ENCODE measurements around the gene RANBP17.
"Not testable (repeated sequence)": the region's sequence is repeated elsewhere in the genome, so short reads cannot be mapped to it uniquely, and the experiment has no call there.

RANBP17 gene

DNA sequence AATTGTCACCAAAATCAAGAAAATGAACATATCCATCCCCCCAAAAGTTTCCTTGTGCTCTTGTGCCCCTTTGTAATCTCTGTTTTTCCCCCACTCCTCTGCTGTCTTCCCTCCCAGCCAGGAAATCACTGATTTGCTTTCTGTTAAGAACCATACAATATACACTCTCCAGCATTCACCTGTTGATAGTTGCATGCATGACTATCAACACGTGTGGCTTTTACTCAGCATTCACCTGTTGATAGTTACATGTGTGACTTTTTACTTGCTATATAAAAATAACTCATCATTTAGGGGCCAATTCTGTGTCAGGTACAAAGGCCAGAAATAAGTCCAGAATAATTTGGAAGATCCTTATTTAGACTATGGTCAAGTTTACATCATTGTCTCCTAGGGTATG is 6.0 kb downstream of the RANBP17 start:
- no peak for DNase-seq (ENCODE audit: low read depth)

DNA sequence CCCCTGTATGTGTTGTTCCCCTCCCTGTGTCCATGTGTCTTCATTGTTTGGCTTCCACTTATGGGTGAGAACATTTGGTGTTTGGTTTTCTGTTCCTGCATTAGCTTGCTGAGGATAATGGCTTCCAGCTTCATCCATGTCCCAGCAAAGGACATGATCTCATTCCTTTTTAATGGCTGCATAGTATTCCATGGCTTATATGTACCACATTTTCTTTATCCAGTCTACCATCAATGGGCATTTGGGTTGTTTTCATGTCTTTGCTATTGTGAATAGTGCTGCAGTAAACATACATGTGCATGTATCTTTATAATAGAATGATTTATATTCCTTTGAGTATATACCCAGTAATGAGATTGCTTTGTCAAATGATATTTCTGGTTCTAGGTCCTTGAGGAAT is 8.6 kb downstream of the RANBP17 start:
- not testable (repeated sequence) for DNase-seq (ENCODE audit: low read depth)

DNA sequence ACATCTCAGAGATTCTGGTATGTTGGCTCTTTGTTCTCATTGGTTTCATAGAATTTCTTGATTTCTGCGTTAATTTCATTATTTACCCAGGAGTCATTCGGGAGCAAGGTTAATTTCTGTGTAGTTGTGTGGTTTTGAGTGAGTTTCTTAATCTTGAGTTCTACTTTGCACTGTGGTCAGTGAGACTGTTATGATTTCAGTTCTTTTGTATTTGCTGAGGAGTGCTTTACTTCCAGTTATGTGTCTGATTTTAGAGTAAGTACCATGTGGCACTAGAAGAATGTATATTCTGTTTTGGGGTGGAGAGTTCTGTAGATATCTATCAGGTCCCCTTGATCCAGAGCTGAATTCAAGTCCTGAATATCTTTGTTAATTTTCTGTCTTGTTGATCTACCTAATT is 12.2 kb downstream of the RANBP17 start:
- DNase-seq (ENCODE audit: low read depth): no peak

- no peak for DNase-seq (ENCODE audit: low read depth)
These were observed 14.0 kb downstream of the RANBP17 start for GRCh38 chr5:170875811-170876210.

DNA sequence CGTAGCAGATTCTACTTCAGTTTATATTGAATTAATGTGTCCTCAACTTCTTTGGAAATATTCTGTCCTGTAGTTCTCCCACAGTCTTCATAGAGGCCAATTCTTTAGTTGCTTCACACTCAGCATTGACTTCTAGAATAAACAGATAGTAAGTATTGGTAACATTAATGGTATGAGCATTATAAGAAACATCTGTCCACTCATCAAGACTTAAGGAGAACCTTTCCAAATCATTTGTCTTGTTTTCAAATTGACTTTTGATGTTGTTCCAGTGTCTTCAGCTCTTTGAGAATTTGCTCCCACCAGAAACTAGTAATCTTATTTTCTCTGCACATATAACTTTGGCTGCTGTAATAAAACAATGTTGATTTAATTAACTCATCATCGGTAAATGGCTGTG is 18.3 kb downstream of the RANBP17 start:
- DNase-seq (ENCODE audit: low read depth): peak; percentile 14

DNA sequence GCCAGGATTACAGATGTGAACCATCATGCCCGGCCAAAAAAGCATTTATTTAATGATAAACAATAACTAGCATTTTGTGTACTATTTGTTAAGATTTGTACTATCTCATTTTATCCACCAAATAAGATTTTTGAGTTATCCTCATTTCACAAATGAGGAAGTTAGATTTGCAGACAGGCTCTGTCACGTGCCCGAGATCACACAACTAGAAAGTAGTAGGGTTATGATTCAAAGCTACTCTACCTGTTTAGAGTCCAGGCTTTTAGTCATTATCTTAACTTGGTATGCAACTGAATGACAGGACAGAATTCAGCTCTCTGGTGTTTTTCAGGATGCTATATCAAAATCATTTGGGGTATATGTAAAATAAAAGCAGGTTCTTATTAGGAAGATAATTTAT is 20.5 kb downstream of the RANBP17 start:
- DNase-seq (ENCODE audit: low read depth): no peak

GRCh38 chr5:170885256-170885655 is 23.4 kb downstream of the RANBP17 start:
- DNase-seq (ENCODE audit: low read depth): peak; percentile 48

GRCh38 chr5:170885809-170886208 is 24.0 kb downstream of the RANBP17 start:
- no peak for DNase-seq (ENCODE audit: low read depth)

- DNase-seq (ENCODE audit: low read depth): no peak
These were observed 24.5 kb downstream of the RANBP17 start for GRCh38 chr5:170886210-170886894.

GRCh38 chr5:170892196-170892595 is 30.4 kb downstream of the RANBP17 start:
- DNase-seq (ENCODE audit: low read depth): peak; percentile 92

- no peak for DNase-seq (ENCODE audit: low read depth)
These were observed 32.8 kb downstream of the RANBP17 start for GRCh38 chr5:170894665-170895064.

DNA sequence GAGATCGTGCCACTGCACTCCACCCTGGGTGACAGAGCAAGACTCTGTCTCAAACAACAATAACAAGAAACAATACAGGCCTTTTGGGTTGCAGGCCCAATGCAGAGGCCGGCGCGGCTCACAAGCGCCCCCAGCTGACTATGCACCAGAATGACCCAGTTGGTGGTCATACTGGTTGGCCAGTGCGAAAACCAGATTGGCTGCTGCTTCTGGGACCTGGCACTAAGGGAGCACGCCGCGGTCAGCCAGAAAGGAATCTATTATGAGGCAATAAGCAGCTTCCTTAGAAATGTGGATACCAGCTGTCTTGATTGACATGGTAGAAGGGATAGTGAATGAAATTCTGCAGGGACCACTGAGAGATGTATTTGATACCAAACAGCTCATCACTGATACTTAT is 35.0 kb downstream of the RANBP17 start:
- peak; percentile 78 for DNase-seq (ENCODE audit: low read depth)

DNA sequence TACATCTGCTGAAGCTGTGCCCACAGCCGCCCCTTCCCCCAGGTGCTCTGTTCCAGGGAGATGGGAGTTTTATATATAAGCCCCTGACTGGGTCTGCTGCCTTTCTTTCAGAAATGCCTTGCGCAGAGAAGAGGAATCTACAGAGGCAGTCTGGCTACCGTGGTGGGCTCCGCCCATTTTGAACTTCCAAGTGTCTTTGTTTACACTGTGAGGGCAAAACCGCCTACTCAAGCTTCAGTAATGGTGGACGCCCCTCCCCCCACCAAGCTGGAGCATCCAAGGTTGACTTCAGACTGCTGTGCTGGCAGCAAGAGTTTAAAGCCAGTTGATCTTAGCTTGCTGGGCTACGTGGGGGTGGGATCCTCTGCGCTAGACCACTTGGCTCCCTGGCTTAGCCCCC is 41.3 kb downstream of the RANBP17 start:
- DNase-seq (ENCODE audit: low read depth): no peak

GRCh38 chr5:170907758-170908157 is 45.9 kb downstream of the RANBP17 start:
- DNase-seq (ENCODE audit: low read depth): peak; percentile 93

- peak; percentile 43 for DNase-seq (ENCODE audit: low read depth)
These were observed 51.8 kb downstream of the RANBP17 start for GRCh38 chr5:170913573-170913972.

- DNase-seq (ENCODE audit: low read depth): no peak
These were observed 55.3 kb downstream of the RANBP17 start for GRCh38 chr5:170917113-170917512.

DNA sequence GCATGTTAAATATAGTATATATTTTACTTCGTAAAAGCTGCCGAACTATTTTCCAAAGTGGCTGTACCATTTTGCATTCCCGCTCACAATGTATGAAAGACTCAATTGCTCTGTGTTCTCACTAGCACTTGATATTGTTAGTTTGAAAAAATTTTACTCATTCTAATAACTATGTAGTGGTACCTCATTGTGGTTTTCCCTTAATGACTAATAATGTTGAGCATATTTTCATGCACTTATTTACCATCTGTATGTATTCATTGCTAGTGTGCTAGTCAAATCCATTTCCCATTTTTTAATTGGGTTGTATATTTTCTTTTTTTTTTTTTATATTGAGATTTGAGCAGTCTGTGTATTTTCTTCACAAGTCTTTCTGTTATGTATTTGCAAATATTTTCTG is 58.4 kb downstream of the RANBP17 start:
- DNase-seq (ENCODE audit: low read depth): no peak

DNA sequence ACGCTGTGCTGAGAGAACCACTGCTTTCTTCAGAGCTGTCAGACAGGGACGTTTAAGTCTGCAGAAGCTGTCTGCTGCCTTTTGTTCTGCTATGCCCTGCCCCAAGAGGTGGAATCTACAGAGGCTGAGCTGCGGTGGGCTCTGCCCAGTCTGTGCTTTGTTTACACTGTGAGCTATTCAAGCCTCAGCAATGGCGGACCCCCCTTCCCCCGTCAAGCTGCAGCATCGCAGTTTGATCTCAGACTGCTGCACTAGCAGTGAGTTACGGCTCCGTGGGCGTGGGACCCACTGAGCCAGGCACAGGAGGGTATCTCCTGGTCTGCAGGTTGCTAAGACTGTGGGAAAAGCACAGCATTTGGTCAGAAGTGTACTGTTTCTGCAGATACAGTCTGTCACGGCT is 60.5 kb downstream of the RANBP17 start:
- peak; percentile 21 for DNase-seq (ENCODE audit: low read depth)

DNA sequence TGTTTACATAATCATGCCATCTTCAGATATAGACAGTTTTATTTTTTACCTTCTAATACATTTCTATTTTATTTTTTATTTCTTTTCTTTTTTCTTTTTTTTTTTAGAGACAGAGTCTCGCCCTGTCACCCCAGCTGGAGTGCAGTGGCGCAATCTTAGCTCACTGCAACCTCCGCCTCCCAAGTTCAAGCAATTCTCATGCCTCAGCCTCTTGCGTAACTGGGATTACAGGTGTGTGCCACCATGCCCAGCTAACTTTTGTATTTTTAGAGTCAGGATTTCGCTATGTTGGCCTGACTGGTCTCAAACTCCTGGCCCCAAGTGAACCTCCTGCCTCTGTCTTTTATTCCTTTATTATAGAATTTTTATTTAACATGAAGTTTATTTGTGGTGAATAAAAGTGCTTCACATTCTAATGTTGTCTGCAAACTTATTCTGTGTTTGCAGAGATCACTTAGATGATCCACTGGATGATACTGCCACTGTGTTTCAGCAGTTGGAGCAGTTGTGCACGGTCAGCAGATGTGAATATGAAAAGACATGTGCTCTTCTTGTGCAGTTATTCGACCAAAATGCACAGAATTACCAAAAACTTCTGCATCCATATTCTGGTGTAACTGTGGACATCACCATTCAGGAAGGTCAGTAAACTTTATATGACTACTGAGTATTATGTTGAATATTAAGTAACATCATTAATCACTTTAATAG is 62.2 kb downstream of the RANBP17 start:
- DNase-seq (ENCODE audit: low read depth): no peak

DNA sequence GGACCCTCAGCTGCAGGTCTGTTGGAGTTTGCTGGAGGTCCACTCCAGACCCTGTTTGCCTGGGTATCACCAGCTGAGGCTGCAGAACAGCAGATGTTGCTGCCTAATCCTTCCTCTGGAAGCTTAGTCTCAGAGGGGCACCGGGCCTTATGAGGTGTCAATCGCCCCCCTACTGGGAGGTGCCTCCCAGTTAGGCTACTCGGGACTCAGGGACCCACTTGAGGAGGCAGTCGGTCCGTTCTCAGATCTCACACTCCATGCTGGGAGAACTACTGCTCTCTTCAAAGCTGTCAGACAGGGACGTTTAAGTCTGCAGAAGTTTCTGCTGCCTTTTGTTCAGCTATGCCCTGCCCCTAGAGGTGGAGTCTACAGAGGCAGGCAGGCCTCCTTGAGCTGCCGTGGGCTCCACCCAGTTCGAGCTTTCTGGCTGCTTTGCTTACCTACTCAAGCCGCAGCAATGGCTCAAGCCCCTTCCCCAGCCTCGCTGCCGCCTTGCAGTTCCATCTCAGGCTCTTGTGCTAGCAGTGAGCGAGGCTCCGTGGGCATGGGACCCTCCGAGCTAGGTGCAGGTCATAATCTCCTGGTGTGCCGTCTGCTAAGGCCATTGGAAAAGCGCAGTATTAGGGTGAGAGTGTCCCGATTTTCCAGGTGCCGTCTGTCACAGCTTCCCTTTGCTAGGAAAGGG is 73.9 kb downstream of the RANBP17 start:
- DNase-seq (ENCODE audit: low read depth): not testable (repeated sequence)

- DNase-seq (ENCODE audit: low read depth): no peak
These were observed 75.3 kb downstream of the RANBP17 start for GRCh38 chr5:170937072-170937471.

- DNase-seq (ENCODE audit: low read depth): no peak
These were observed 76.1 kb downstream of the RANBP17 start for GRCh38 chr5:170937914-170938313.

DNA sequence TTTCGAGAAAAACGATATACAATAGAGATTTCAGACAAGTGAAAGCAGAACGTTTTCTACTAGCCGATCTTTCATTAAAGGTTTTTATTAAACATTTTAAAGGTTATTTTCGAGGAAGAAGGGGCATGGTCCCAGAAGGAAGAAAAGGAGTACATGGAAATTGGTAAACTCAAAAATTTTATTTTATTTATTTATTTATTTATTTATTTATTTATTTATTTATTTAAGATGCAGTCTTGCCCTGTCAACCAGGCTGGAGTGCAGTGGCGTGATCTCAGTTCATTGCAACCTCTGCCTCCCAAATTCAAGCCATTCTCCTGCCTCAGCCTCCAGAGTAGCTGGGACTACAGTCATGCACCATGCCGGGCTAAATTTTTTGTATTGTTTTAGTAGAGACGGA is 77.4 kb downstream of the RANBP17 start:
- DNase-seq (ENCODE audit: low read depth): no peak

All from iris pigment epithelial cell (primary cell).